ENCODE data around the gene SELENOP. TPM values are rescaled to one million over a fixed set of nuclear protein-coding genes. Genes with fewer than 3 reads are reported as not detected.

SELENOP gene
- polyA plus RNA-seq, 1 experiment, result 2.0 TPM

DNA sequence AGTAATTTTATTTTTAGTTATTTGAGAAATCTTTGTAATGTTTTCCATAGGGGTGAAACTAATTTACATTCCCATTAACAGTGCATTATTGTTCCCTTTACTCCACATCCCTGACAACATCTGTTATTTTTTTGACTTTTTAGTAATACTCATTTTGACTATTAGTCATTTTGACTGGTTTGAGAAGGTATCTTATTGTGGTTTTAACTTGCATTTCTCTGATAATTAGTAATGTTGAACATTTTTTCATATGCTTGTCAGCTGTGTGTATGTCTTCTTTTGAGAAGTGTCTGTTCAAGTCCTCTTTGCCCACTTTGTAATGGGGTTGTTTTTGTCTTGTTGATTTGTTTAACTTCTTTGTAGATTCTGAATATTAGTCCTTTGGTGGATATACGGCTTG lies 27.6 kb downstream of the SELENOP start:
- Histone ChIP-seq H3K27me3 (ENCODE audit: control insufficient read depth, insufficient read depth, low read length) (no peaks in the 10 kb centered on the region), H3K27ac (ENCODE audit: low read depth, low read length) (no peak overlapping the region), H3K4me3 (ENCODE audit: low read depth, low read length) (no peak overlapping the region), H3K9me3 (ENCODE audit: control insufficient read depth, insufficient read depth, low read length) (no peaks in the 10 kb centered on the region)
- TF ChIP-seq, protein P1, sequence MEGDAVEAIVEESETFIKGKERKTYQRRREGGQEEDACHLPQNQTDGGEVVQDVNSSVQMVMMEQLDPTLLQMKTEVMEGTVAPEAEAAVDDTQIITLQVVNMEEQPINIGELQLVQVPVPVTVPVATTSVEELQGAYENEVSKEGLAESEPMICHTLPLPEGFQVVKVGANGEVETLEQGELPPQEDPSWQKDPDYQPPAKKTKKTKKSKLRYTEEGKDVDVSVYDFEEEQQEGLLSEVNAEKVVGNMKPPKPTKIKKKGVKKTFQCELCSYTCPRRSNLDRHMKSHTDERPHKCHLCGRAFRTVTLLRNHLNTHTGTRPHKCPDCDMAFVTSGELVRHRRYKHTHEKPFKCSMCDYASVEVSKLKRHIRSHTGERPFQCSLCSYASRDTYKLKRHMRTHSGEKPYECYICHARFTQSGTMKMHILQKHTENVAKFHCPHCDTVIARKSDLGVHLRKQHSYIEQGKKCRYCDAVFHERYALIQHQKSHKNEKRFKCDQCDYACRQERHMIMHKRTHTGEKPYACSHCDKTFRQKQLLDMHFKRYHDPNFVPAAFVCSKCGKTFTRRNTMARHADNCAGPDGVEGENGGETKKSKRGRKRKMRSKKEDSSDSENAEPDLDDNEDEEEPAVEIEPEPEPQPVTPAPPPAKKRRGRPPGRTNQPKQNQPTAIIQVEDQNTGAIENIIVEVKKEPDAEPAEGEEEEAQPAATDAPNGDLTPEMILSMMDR (IDR thresholded peaks at IDR 0.05; ENCODE audit: low read depth, low read length), result no peak
- CTCF ChIA-PET, result no interaction called here
- POLR2A ChIA-PET, result no interaction called here
- DNase-seq (ENCODE audit: low read depth, low spot score), result no peak

DNA sequence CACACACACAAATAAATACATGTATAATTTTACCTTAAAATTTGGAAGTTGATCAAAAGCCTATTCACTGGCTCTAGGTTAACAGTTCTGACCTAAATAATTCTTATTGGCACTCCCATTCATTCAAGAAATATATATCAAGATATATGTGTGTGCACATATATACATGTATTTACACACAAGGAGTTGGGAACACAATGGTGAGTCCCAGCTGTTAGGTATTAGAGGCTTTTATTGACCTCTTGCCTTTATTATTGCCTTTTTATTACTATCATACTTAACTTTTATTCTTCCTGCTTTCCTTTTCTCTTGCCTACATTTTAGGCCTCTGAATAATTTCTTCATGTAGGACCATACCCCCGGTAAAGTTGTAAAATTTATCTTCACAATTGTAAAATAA lies 30.1 kb downstream of the SELENOP start:
- POLR2A ChIA-PET, result no interaction called here
- Histone ChIP-seq H3K27me3 (ENCODE audit: control insufficient read depth, insufficient read depth, low read length) (no peaks in the 10 kb centered on the region), H3K4me3 (ENCODE audit: low read depth, low read length) (no peak overlapping the region), H3K9me3 (ENCODE audit: control insufficient read depth, insufficient read depth, low read length) (no peaks in the 10 kb centered on the region), H3K27ac (ENCODE audit: low read depth, low read length) (no peak overlapping the region)
- CTCF ChIA-PET, result no interaction called here
- no peak for DNase-seq (ENCODE audit: low read depth, low spot score)
- TF ChIP-seq, protein P1 (IDR thresholded peaks at IDR 0.05; ENCODE audit: low read depth, low read length), result no peak

DNA sequence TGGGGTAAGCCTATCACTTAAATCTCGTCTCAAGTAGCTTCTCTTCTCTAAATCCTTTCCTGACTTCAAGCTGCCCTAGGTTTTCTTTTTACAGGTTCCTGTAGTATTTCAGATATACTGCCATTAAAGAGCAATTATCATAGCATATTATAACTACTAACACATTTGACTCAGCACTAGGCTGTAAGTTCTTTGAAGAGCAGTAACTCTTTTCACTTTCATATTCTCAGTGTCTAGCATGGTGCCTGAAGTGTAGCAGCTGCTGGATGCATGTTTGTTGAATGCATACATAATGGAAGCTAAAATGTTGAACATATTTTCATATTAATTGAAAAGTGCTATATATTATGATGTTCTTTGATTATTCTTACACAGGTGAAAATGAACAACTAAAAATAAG lies 32.6 kb downstream of the SELENOP start:
- Histone ChIP-seq H3K27me3 (ENCODE audit: control insufficient read depth, insufficient read depth, low read length) (no peaks in the 10 kb centered on the region), H3K27ac (ENCODE audit: low read depth, low read length) (no peak overlapping the region), H3K4me3 (ENCODE audit: low read depth, low read length) (no peak overlapping the region), H3K9me3 (ENCODE audit: control insufficient read depth, insufficient read depth, low read length) (no peaks in the 10 kb centered on the region)
- POLR2A ChIA-PET, result no interaction called here
- no peak for DNase-seq (ENCODE audit: low read depth, low spot score)
- CTCF ChIA-PET, result interaction anchor here (0.6 to 2.3 kb wide), 3 partner anchors 12 to 465 kb away, joined by 3 to 6 read pairs (median 3); no protein-coding TSS in a partner anchor
- TF ChIP-seq, protein P1 (IDR thresholded peaks at IDR 0.05; ENCODE audit: low read depth, low read length), result no peak

DNA sequence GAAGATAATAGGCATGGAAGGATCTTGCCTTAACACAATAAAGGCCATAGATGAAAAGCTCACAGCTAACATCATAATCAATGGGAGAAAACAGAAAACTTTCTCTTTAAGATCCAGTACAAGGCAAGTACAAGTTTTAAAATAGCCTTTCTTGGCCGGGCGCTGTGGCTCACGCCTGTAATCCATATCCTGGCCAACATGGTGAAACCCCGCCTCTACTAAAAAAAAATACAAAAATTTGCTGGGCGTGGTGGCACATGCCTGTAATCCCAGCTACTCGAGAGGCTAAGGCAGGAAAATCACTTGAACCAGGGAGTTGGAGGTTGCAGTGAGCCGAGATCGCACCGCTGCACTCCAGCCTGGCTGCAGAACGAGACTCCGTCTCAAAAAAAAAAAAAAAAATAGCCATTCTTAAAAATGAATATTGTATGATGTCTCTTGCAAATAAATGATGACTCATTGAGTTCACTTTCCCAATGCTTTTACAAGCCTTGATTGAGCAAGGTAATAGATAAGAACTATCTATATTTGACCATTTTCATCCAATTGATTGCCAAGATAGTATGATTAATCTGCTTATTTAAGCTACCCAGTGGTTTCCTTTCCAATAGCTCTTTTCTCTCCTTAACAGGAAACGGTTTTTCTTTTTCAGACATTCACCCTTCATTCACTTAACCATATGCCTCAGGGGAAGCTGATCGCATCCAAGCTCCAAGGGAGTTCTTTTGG lies 39.3 kb downstream of the SELENOP start:
- ChIA-PET POLR2A (no interaction called here), CTCF (interaction anchor here (0.7 to 1.5 kb wide), 3 partner anchors 57 to 349 kb away, joined by 3 read pairs; partner anchors contain the start of gene GHR)
- Histone ChIP-seq H3K27me3 (ENCODE audit: control insufficient read depth, insufficient read depth, low read length) (no peaks in the 10 kb centered on the region), H3K4me3 (ENCODE audit: low read depth, low read length) (no peak overlapping the region), H3K9me3 (ENCODE audit: control insufficient read depth, insufficient read depth, low read length) (no peaks in the 10 kb centered on the region), H3K27ac (ENCODE audit: low read depth, low read length) (no peak overlapping the region)
- no peak for DNase-seq (ENCODE audit: low read depth, low spot score)
- TF ChIP-seq, protein P1 (IDR thresholded peaks at IDR 0.05; ENCODE audit: low read depth, low read length), result no peak

DNA sequence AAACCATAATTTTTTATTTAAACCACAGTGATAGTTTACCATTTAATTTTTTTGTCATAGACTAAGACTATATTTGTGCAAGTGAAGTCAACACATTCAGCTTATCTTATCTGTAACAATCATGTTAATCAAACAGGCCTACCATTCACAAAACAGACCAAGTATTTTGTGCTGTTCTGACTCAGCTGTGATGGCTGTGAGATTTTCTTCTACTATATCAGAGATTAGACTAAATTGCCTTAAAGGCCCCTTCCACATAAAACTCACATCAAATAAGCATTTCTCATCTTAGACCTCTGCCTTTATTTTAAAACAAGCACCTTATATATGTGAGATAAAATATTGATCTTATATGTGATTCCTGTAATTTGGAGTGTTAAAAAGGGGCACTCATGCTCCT lies 41.7 kb downstream of the SELENOP start:
- ChIA-PET CTCF (no interaction called here), POLR2A (no interaction called here)
- H3K27ac ChIP-seq (ENCODE audit: low read depth, low read length), result no peak overlapping the region
- H3K4me3 ChIP-seq (ENCODE audit: low read depth, low read length), result no peak overlapping the region
- no peaks in the 10 kb centered on the region for H3K9me3 ChIP-seq (ENCODE audit: control insufficient read depth, insufficient read depth, low read length)
- TF ChIP-seq, protein P1 (IDR thresholded peaks at IDR 0.05; ENCODE audit: low read depth, low read length), result no peak
- DNase-seq (ENCODE audit: low read depth, low spot score), result no peak
- no peaks in the 10 kb centered on the region for H3K27me3 ChIP-seq (ENCODE audit: control insufficient read depth, insufficient read depth, low read length)
